Stimulated activated naive CD4-positive, alpha-beta T cell (primary cell): ENCODE measurements around the gene HSPB8.

Experiments used
- DNase-seq, 6 experiments: peaks; one replicate each; lab custom pipeline; 2025; lab: John Stamatoyannopoulos, UW

Gene HSPB8, protein sequence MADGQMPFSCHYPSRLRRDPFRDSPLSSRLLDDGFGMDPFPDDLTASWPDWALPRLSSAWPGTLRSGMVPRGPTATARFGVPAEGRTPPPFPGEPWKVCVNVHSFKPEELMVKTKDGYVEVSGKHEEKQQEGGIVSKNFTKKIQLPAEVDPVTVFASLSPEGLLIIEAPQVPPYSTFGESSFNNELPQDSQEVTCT

DNA sequence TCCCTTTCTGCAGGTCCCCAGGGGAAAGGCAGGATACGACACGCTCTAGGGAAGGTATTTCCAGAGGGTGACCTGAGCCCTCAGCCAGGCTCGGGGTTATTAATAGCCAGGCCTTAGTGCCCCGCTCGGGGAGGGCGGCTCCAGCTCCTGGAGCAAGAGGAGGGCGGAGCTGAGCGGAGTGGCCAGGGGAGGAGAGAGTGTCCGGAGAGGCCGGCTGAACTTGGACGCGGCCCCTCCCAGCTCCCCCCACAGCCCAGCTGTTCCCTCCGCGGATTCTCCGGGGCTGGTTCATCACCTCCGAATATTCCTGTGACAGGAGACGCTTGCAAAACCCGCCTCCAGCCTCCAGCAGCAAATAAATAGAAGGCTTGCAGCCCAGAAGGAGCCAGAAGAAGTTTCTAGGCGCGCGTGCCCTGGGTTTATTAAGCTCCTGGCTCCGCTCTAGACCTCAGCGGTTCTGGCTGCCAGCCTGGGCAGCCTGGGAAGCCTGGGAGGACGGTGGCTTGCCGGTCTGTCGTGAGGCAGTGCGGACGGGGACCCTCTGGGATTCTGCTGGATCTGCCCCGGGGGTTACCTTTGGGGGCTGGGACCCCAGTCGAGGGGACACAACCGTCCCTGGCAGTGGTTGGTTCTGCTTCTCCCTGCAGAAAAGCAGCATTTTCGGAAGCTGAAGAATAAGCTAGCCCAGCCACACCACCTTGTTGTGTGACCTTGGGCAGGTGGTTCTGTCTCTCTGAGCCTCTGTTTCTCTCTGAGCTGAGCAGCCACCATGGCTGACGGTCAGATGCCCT is at the start of gene HSPB8:
HSPB8 (plus strand) TSS at position 388 of the 791 bp plus-strand sequence; CDS start at position 770, 382 bp downstream.
- DNase-seq: no peak

DNA sequence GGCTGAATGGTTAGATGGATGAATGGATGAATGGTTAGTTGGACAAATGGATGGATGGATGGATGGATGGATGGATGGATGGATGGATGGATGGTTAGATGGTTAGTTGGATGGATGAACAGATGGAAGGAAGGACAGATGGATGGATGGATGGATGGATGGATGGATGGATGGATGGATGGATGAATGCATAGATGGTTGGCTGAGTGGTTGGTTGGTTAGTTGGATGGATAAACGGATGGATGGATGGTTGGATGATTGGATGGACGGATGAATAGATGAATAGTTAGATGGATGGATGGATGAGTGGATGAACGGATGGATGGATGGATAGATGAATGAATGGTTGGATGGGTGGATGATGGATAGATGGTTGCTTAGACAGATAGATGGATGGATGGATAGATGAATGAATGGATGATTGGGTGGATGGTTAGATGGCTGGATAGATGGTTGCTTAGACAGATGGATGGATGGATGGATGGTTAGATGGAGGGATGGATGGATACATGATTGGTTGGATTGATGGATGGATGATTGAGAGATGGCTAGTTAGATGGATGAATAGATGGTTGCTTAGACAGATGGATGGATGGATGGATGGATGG is 48.8 kb upstream of the HSPB8 start:
- no peak for DNase-seq

DNA sequence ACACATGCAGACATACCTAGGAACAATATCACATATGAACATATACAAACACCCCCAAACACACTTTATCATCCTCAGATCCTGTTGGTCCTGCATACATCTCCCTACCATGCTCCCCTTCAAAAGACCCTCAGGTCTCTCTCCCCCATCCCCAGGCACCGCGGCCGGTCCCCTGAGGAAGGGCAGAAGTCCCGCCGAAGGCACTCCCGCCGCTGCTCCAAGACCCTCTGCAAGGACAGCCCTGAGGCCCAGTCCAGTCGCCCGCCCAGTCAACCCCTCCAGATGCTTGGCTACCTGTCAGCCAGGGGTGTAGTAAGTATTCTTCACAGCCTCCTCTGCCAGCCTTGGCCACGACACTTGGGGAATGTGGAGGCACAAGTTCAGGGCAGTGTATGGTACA is 48.2 kb upstream of the HSPB8 start:
- DNase-seq: no peak

DNA sequence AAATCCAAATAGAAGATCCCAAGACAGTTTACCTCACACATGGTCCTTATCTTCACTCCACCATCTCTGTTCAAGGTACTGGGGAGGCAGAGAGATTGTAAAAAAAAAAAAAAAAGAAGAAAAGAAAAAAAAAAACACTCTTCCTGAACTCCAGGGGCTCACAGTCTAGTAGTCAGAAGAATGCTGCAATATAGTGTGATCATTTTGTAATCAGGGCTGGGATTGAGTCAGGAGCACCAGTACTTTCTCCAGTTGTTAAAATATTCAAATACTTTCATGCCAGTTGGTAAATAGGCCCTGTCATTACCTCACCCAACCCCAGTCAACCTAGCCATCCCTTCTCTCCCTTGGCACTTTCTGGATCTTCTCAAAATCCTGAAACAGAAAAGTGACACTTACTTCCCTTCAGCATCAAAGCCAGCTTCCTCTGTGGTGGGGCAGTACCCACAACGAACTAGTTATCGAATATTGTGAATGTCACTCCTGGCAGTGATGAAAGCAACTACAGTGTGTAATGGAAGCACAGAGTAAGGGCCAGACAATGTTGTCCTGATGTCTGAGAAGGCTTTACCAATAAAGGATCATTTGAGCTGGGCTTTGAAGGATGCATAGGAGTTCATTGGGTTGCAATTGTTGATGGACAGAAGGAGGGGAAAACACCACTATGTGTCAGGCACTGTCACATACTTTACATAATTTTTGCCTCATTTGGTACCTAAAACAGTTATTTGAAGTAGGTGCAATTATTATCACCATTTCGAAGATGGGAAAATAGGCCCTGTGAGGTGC is 44.3 kb upstream of the HSPB8 start:
- no peak for DNase-seq

DNA sequence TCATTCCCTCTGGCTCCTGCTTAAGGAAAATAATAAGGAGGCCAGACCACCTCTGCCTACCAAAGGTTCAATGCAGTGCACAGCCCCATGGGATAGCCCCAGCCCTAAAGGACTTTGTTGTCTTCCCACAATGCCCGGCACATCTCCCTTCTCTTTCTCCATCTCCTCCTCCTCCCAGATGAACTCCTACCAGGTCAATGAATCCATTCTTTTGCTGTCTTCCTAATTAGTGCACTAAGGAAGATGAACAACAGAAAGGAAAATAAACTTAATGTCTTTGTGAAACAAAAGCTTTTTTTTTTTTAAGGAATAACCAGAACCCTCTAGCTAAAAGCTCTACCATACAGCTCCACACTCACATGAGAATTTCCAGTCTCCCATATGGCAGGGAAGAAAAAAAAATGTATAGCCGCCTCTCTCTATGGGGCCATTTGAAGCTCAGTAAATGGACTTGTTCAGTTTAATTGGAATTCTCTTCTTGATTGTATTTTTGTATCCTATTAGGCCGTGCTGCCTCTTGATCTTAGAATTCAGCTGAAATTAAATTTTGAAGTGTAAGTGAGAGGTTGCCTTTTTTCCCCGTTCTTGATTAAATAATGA is 41.8 kb upstream of the HSPB8 start:
- DNase-seq: no peak

DNA sequence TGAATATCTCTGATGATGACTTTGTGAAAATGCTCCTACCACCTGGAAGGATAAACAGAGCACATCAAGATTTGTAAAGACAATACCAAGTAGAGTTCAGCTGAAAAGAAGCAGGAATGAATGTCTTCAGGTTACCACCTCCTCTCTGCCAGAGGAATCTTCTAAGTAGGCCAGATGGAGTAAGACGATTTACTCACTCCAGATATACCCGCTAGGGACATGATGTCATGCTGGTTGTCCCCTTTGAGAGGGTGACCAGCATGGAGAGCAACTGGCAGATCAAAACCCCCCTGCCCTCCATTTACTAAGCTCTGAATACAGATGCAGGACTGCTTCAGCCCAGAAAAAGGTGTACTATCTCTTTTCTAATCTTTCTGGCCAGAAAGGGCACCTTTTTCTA is 39.3 kb upstream of the HSPB8 start:
- no peak for DNase-seq

DNA sequence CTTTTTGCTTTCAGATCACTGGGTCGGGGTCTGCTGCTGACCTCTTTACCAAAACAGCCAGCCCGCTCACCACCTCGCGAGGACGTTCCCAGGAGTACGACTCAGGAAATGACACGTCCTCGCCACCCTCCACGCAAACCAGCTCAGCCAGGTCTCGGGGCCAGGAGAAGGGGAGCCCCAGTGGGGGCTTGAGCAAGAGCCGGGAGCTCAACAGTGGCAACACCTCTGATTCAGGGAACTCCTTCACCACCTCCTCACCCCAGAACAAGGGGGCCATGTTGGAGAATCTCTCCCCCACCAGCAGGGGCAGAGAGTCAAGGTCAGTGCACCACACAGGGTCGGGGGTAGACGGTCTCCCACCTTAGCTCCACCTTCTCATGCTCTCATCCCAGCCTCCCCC is 33.4 kb upstream of the HSPB8 start:
- DNase-seq: no peak

DNA sequence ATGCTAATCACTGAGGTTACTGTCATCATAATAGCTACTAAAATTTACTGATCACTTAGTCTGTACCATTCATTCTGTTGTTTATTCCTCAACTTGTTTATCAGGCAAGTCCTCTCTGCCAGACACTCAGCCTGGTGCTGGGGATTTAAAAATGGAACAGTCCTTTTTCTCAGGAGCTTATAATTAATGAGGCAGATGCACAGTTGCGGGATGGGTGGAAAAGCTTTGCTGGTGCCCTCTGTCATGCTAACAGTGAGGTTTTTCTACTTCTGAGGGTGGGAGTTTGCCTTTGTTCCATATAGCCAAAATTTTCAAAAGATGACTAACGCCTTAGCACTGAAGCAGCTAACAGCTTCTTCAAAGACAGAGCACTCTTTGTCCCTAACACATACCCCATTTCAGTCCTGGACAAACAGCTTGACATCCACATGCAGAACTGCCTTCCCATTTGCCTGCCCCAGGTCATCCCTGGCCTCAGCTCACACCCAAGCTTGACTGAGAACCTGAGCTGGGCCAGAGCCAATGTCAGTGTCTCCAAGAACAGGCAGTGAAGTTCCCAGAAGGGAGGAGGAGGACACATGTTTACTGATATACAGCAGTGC is 30.8 kb upstream of the HSPB8 start:
- no peak for DNase-seq

DNA sequence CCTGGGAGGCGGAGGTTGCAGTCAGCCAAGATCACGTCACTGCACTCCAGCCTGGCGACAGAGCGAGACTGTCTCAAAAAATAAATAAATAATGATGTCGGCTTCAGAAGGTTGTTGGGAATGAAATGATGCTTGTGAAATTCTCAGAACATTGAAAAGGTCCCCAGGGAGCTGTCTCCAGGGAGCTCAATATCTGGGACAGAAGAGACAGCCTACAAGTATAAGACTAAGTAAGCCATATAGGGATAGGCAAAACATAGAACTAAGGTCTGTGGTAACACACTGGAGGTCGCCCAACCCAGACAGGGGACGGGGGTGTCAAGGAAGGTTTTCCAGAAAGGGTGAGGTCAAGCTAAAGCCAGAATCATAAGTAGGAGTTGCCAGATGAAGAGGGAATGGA is 29.5 kb upstream of the HSPB8 start:
- no peak for DNase-seq

DNA sequence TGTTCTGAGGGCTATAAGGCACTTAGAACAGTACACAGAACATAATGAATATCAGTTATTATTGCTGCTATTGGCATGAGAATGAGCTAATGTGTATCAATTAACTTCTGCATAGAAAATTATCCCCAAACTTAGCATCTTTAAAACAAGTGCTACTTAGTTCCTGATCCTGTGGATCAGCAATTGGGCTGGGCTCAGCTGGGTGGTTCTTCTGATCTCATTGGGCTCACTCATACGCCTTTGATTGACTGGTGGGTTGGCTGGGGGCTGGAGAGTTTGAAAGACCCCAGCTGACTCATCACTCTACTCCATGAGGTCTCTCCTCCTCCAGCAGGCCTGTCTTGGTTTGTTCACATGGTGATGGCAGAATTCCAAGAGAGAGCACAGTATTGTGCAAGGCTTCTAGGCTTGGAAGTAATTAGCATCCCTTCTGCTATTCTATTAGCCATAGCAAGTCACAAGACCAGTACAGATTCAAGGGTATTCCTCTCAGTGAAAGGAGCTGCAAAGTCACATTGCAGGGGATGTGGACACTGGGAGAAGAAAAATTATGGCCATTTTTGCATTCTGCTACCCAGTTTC is 27.2 kb upstream of the HSPB8 start:
- DNase-seq: no peak

DNA sequence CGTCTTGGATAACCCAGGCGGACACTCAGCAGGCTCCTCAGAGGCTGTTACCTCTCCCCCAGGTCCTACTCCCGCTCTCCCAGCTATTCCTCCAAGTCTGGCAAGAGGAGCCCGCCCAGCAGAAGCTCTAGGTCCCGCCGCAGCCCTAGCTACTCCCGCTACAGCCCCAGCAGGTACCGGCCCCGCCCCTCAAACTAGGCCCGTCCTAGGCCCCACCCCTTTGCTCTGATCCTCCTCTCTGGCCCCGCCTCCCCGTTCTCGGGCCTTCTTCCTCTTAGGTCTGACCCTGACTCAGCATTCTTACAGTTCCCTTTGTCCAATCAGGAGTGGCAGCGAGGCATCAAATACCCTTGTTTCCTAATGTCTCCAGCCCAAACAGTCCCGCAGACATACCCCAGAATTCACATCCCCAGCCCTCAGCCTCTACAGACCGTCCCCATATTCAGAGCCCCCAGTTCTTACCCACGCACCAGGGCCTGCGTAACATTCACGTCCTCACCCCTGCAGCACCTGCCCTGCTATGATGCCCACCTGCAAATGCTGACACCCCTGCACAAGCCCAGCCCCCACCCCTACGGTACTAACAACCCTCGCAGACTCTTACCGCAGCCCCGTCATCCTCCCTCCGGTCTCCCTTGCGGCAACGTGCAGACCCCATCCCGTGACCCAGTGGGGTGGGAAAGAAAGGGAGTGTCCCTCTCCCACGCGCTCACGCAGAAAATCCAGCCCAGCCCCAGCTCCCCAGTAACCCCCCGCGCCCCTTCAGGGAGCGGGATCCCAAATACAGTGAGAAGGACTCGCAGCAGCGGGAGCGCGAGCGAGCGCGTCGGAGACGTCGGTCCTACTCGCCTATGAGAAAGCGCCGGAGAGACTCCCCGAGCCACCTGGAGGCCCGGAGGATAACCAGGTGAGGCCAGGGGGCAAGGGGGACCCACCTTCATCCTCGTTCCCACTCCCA is 25.0 kb upstream of the HSPB8 start:
- DNase-seq: no peak

DNA sequence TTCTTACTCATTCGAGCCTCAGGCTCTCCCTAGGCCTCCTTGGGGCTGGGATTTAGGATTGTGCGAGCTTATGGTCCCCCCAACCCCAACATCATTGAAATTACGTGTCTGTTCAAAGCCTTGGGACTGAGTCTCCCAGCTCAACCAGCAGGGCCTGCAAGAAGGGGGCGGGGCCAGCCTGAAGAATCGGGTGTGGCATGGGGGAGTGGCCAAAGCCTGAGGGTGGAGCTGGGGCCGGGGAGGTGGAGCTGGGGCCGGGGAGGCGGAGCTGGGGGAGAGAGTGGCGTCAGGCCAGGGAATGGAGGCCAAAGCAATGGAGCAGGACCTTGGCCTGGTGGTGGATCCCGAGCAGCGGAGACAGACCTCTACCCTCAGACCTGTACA is 24.3 kb upstream of the HSPB8 start:
- no peak for DNase-seq

DNA sequence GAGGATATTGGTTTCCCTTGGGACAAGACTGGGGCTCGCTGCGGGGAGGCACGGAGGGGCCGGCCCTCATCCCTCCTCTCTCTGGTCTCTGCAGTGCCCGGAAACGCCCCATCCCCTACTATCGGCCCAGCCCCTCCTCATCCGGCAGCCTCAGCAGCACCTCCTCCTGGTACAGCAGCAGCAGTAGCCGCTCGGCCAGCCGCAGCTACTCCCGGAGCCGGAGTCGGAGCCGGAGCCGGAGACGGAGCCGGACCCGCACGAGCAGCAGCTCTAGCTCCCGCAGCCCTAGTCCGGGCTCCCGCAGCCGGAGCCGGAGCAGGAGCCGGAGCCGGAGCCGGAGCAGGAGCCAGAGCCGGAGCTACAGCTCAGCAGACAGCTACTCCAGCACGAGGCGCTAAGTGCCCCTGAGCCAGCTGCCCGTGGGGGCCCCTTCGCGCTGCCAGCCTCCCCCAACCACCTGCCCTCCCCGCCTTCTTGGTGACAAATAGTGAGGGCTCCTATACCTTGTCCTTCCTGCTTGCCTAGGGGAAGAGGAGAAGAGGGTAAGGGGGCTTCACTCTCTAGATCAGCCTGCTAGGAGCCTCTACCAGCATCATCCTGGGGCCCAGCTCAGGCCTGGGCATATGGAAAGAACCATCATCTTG is 22.2 kb upstream of the HSPB8 start:
- no peak for DNase-seq

DNA sequence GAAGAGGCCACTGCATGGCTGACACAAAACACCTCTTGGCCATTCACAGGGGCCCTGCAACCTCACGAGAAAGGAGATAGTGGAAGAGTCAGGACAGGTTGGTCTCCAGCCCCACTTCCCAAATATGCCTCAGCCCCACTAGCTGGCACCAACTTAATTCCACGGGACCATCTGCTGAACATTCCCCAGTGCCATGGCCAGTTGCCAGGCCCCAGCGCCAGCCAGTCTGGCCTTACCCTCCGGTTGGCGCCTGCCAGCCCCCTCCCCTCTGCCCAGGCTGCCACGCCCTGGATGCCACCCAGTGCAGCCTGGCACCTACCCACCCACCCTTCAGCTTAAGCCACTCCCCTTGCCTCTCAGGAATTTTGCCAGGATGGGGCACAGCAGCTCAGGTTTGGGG is 21.2 kb upstream of the HSPB8 start:
- no peak for DNase-seq

DNA sequence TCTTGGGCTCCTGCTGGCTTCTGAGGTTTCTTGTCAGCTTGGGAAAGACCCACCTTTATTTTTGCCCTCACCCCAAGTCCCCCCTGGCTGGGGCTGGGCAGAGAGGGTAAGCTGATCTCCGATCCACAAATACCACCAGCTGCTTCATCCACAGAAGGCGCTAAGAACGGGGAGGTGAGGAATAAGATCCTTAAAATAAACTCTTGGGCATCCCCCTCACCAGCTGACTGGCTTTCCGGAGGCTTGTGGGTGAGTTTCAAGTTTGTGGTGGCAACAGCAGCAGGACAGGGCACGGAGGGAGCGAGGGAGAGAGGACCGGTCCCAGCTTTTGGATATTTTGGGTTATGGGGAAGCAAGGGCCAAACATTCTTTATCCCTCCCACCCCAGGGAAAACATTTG is 20.8 kb upstream of the HSPB8 start:
- no peak for DNase-seq

DNA sequence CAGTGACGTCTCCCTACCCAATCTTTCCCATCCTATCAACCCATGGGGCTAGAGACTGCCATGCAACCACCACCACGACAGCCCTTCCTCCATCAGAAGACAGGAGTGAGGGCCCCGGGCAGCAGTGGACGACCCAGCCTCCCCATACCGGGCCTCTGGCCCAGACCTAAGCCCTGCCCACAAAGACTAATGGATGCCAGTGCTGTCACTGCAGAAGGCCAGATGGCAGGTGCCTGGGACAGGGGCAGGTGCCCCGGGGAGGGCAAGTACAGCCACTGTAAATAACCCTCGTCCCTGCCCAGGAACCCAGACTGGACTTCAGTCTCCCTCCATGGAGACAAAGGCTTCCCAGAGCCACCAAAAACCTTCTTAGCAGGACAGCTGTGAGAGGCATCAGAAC is 20.3 kb upstream of the HSPB8 start:
- no peak for DNase-seq

DNA sequence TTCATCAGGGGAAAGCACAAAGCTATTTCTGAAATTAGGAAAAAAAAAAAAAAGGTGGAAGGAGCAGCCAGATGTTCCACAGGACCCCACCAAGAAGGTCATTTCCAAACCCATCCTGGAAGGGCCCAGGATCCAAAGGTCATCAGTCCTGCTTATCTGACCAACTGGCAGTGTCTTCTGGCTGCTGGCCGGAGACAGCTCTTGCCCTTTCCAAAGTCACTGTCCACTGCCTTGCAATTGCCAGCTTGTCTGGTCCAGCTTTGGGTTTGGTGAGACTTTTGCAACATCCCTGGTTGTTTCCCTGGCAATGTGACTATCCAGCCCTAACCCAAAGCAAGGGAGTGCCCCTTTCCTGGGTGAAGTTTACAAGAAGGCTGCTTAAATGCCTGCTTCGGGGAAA is 18.9 kb upstream of the HSPB8 start:
- DNase-seq: no peak

DNA sequence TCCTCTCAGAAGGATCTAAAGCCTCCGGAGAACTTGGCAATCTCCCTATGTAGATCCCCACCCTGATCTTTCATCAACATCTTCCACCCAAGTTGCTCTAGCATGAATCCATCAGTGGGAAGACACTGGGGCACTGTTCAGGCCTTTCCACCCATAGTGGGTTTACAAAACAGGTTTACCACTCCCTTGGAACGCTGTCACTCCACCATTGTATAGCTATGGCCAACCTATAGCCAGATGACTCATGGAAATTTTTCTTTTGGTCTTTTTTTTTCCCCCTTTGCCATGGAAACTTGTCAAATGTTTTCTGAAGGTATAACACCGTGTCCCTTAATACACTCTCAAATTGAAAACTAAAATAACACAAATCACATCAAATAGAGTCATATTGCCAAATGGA is 10.8 kb upstream of the HSPB8 start:
- no peak for DNase-seq

DNA sequence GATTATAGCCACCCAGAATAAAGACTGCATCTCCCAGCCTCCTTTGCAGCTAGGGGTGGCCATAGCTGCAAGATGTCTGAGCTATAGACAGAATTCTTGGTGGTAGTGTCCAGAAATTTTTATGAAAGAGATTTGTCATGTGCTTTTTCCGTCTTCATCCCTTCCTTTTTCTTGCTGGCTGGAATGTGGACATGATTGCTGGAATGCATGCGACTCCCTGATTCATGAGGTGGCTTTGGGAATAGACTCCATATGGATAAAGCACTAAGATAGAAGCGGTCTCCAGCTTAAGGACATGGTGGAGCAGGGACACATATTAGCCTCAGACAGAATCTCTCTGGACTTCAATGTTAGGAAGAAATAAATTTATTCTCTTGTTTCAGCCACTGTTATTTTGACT is 10.0 kb upstream of the HSPB8 start:
- no peak for DNase-seq

DNA sequence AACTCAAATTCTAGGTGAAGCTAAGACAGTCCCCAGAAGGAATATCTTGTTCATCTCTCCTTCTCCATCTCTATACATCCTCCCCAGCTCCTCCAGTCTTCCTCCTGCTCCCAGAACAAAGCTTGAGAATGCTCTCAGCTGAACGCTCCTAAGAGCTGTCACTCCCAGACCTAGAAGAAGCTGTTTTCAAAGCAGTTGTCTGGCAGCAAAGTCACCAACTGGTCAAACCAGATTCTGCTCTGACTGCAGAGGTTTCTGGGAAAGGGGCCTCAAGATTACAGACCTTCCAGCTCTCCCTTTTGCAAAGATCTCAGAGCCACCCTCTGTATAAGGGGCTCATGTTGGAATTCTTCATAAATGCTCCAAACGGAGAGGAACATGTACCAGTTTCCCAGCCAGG is 9.6 kb upstream of the HSPB8 start:
- no peak for DNase-seq
